ENCODE measurements around the gene ANO1.

ANO1 gene

DNA sequence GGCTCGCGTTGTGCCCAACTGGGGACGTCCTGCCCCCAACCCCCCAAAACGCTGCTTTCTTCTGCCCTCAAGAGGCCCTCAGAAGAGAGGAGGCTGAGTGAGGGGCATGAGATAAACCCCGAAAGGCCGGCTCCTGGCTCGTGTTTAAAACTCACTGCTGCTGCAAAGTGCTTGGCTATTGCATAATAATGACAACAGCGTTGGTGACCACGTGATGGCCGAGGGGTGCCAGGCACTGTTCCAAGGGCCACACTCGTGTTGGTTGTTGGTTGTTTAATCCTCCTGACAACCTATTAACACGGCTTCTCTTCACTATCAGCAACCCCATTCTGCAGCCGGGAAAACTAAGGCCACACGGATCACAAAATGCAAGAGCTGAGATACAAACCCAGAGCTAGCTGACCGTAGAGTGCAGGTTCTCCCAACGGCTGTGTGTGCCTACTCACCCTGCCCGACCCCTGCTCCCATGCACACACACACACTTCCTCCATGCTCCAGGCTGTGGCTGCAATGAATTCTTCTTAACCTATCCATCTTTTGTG lies 51.0 kb downstream of the ANO1 start:
- DNase-seq (ENCODE audit: low read depth), result no peak
- TF ChIP-seq, protein P1, sequence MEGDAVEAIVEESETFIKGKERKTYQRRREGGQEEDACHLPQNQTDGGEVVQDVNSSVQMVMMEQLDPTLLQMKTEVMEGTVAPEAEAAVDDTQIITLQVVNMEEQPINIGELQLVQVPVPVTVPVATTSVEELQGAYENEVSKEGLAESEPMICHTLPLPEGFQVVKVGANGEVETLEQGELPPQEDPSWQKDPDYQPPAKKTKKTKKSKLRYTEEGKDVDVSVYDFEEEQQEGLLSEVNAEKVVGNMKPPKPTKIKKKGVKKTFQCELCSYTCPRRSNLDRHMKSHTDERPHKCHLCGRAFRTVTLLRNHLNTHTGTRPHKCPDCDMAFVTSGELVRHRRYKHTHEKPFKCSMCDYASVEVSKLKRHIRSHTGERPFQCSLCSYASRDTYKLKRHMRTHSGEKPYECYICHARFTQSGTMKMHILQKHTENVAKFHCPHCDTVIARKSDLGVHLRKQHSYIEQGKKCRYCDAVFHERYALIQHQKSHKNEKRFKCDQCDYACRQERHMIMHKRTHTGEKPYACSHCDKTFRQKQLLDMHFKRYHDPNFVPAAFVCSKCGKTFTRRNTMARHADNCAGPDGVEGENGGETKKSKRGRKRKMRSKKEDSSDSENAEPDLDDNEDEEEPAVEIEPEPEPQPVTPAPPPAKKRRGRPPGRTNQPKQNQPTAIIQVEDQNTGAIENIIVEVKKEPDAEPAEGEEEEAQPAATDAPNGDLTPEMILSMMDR (IDR thresholded peaks at IDR 0.05; ENCODE audit: low read depth, low read length, missing control alignments), result no peak
- H3K4me3 ChIP-seq (ENCODE audit: low read depth, low read length), result no peak overlapping the region
- in situ Hi-C loops (cut with HindIII; ENCODE audit: low sequenced_read_pairs), result no loop called here

DNA sequence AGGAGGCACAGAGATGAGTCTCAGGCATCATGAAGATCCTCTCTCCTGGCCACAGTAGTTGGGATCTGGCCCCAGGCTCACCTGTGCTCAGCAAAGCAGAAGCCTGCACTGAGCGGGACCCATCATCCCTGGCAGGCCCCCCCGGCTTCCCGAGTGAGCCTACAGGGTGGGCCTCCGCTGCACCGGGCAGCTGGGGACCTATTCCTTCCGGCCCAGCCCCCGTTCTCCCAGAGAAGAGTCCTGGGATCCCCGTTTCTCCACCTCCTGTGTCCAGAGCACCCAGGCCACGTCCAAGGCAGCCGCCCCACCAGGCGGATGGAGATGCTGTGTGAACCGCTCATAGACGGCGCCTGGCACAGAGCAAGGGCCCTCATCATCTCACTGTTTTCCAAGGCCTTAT lies 52.5 kb downstream of the ANO1 start:
- no peak for DNase-seq (ENCODE audit: low read depth)
- TF ChIP-seq, protein P1 (IDR thresholded peaks at IDR 0.05; ENCODE audit: low read depth, low read length, missing control alignments), result no peak
- in situ Hi-C loops (cut with HindIII; ENCODE audit: low sequenced_read_pairs), result no loop called here
- H3K4me3 ChIP-seq (ENCODE audit: low read depth, low read length), result no peak overlapping the region

DNA sequence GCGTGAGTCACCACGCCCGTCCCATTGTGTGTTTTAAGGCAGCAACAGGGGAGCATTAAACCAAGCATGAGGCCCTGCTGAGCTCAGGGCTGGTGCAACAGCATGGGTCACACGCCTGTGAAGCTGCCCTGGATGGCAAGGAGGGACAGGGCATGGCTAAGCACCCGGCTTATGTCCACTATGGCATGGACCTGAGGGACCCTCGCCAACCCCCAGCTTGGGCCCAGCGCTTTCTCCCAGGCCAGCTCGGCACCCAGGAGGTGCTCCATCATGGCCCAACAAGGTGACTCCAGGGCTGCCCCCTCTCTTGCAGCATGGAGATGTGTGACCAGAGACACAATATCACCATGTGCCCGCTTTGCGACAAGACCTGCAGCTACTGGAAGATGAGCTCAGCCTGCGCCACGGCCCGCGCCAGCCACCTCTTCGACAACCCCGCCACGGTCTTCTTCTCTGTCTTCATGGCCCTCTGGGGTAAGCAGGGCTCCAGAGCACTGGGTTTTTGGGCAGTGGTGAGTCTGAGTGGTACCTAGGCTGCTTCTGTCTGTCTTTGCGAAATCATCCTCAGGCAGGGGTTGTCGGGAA lies 53.6 kb downstream of the ANO1 start:
- in situ Hi-C loops (cut with HindIII; ENCODE audit: low sequenced_read_pairs), result no loop called here
- no peak overlapping the region for H3K4me3 ChIP-seq (ENCODE audit: low read depth, low read length)
- TF ChIP-seq, protein P1 (IDR thresholded peaks at IDR 0.05; ENCODE audit: low read depth, low read length, missing control alignments), result no peak
- DNase-seq (ENCODE audit: low read depth), result no peak

DNA sequence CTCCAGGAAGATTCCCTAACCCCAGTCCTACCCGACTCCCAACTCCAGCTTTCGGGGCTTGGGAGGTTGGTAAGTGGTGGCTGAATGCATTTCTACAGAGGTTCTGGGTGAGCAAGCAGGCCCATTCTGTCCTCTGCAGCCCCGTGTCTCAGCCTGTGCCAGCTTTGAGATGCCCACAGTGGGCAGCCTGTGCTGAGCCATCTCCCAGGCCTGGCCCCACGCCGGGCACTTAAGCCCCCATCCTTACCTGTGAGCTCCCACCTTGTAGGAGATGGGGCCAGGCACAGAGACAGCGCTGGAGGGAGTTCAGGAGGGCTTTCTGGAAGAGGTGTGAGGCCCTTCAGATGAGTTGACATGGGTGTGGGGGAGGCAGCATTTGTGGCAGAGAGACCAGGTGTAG lies 54.5 kb downstream of the ANO1 start:
- DNase-seq (ENCODE audit: low read depth), result no peak
- in situ Hi-C loops (cut with HindIII; ENCODE audit: low sequenced_read_pairs), result no loop called here
- TF ChIP-seq, protein P1 (IDR thresholded peaks at IDR 0.05; ENCODE audit: low read depth, low read length, missing control alignments), result no peak
- H3K4me3 ChIP-seq (ENCODE audit: low read depth, low read length), result no peak overlapping the region

DNA sequence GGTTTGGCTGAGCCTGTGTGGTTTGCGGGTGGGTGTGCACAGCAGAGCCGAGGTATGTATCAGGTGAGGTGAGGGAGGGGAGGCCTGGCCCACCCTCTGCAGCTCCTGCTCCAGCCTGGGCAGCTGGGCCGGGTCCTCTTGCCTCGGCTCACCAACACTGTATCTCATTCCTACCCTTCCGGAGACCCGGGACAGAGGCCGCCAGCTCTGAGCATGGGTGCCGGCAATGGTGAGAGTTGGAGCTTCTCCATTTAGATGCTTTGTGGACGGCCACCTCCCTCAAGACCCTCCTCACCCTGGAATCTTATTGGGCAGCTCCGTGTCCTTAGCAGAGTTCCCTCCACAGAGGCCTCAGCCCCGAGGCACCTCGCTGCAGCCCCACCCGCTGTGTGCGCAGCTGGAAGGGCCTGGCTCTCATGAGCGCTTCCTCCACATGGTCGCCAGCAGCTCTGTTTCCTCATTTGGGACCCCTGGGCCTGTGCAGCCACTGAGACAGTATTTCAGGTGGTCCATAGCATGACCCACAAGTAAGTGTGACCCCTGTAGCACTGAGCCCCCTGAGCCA lies 55.7 kb downstream of the ANO1 start:
- no peak for DNase-seq (ENCODE audit: low read depth)
- no peak overlapping the region for H3K4me3 ChIP-seq (ENCODE audit: low read depth, low read length)
- in situ Hi-C loops (cut with HindIII; ENCODE audit: low sequenced_read_pairs), result no loop called here
- TF ChIP-seq, protein P1 (IDR thresholded peaks at IDR 0.05; ENCODE audit: low read depth, low read length, missing control alignments), result no peak

DNA sequence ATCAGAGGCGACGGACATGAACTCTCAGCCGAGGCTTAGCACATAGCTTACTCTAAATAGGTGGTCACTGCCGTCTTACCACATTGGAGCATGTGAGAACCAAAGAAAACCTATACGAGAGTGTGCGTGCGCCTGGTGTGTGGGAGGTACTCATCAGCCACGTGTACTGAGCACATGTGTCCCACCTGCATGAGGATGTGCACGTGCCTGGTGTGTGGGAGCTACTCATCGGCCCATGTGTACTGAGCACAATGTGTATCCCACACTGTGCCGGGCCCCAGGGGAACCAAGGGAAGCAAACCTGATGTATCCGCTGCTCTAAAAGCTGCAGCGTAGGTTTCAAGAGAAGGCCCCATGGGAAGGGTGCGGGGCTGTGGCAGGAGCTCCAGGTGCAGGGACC lies 56.4 kb downstream of the ANO1 start:
- no peak for DNase-seq (ENCODE audit: low read depth)
- TF ChIP-seq, protein P1 (IDR thresholded peaks at IDR 0.05; ENCODE audit: low read depth, low read length, missing control alignments), result no peak
- H3K4me3 ChIP-seq (ENCODE audit: low read depth, low read length), result no peak overlapping the region
- in situ Hi-C loops (cut with HindIII; ENCODE audit: low sequenced_read_pairs), result no loop called here

All from astrocyte of the cerebellum (primary cell).